Measurements from ENCODE around the gene PDCD4. TPM values are rescaled to one million over a fixed set of nuclear protein-coding genes. Genes with fewer than 3 reads are reported as not detected.

Gene PDCD4
- total RNA-seq (2021) (27.0 to 32.9 TPM (median 32.7 TPM) in 3 replicates), Bru-seq, nascent RNA (percentile 76 among the genes with signal in this experiment)
- long read RNA-seq, experiment 1, transcript PDCD4-201 (12 exons, 3,602 nt), result major isoform, 52 of 91 reads
- long read RNA-seq, experiment 1, partial matches to known transcripts, result 9 of 91 reads
- long read RNA-seq, experiment 1, other reads (novel, unspliced or antisense), result 28 of 91 reads
- long read RNA-seq, experiment 2, partial matches to known transcripts, result 7 of 23 reads
- long read RNA-seq, experiment 2, other reads (novel, unspliced or antisense), result 16 of 23 reads
- long read RNA-seq, experiment 3, transcript PDCD4-201 (12 exons, 3,602 nt), result major isoform, 16 of 22 reads
- long read RNA-seq, experiment 3, partial matches to known transcripts, result 1 of 22 reads
- long read RNA-seq, experiment 3, other reads (novel, unspliced or antisense), result 5 of 22 reads

GRCh38 chr10:110871298-110872084, at the start of gene PDCD4:
Gene PDCD4, plus strand, starts transcription at chr10:110871928. Its CDS starts 4,100 bp downstream, at chr10:110876028.
- H3K27ac Mint-ChIP-seq, result peak within 1 kb of the TSS; percentile 97
- H3K9me3 Mint-ChIP-seq, result no peaks in the 10 kb centered on the region
- peak within 1 kb of the TSS; percentile 82 for H3K4me3 Mint-ChIP-seq
- ChIA-PET CTCF (interaction anchor here (0.7 to 1.3 kb wide), 6 partner anchors 13 to 125 kb away, joined by 3 to 8 read pairs (median 3); partner anchors contain the start of genes BBIP1 and SHOC2), POLR2A (interaction anchor here (0.6 to 1.3 kb wide), 15 partner anchors 9 to 566 kb away, joined by 3 to 8 read pairs (median 4); partner anchors contain the start of genes BBIP1 and SHOC2)
- DNase-seq (ENCODE audit: low spot score) (peak; percentile 100), ATAC-seq (peak; percentile 86)
- peaks cover 30% of the 10 kb centered on the region for H3K4me1 Mint-ChIP-seq
- H3K27me3 Mint-ChIP-seq (ENCODE audit: low read depth), result no peaks in the 10 kb centered on the region
- no peaks in the 10 kb centered on the region for H3K36me3 Mint-ChIP-seq
- TF ChIP-seq MAX (CRISPR knock-in tag; IDR thresholded peaks at IDR 0.05), result peak; percentile 83; the same call in 1 of the 2 replicates
- peak; percentile 73; the same call in 1 of the 2 replicates for TF ChIP-seq NFE2L1 (CRISPR knock-in tag; IDR thresholded peaks at IDR 0.05)
- TF ChIP-seq, protein P1, sequence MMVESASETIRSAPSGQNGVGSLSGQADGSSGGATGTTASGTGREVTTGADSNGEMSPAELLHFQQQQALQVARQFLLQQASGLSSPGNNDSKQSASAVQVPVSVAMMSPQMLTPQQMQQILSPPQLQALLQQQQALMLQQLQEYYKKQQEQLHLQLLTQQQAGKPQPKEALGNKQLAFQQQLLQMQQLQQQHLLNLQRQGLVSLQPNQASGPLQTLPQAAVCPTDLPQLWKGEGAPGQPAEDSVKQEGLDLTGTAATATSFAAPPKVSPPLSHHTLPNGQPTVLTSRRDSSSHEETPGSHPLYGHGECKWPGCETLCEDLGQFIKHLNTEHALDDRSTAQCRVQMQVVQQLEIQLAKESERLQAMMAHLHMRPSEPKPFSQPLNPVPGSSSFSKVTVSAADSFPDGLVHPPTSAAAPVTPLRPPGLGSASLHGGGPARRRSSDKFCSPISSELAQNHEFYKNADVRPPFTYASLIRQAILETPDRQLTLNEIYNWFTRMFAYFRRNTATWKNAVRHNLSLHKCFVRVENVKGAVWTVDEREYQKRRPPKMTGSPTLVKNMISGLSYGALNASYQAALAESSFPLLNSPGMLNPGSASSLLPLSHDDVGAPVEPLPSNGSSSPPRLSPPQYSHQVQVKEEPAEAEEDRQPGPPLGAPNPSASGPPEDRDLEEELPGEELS (CRISPR knock-in tag; IDR thresholded peaks at IDR 0.05), result peak; percentile 43; the same call in 1 of the 2 replicates
- no peak for TF ChIP-seq SMAD4 (CRISPR knock-in tag; IDR thresholded peaks at IDR 0.05)
- 0 out of 2 replicates have a peak, but pooled peaks have one; percentile 35 for TF ChIP-seq TEAD1 (CRISPR knock-in tag; IDR thresholded peaks at IDR 0.05)
- TF ChIP-seq E2F5 (CRISPR knock-in tag; IDR thresholded peaks at IDR 0.05), result peak; percentile 81
- no peak for TF ChIP-seq CBFB (CRISPR knock-in tag; IDR thresholded peaks at IDR 0.05; ENCODE audit: low read depth)
- TF ChIP-seq ZNF138 (CRISPR knock-in tag; conservative IDR thresholded peaks at IDR 0.05), result no peak
- TF ChIP-seq USF1 (CRISPR knock-in tag; IDR thresholded peaks at IDR 0.05), result peak; percentile 31; the same call in 1 of the 2 replicates
- TF ChIP-seq, protein P2, sequence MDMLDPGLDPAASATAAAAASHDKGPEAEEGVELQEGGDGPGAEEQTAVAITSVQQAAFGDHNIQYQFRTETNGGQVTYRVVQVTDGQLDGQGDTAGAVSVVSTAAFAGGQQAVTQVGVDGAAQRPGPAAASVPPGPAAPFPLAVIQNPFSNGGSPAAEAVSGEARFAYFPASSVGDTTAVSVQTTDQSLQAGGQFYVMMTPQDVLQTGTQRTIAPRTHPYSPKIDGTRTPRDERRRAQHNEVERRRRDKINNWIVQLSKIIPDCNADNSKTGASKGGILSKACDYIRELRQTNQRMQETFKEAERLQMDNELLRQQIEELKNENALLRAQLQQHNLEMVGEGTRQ (CRISPR knock-in tag; IDR thresholded peaks at IDR 0.05), result peak; percentile 50; the same call in 1 of the 2 replicates
- TF ChIP-seq PRDM15 (CRISPR knock-in tag; IDR thresholded peaks at IDR 0.05), result peak; percentile 70
- TF ChIP-seq ETV6 (CRISPR knock-in tag; IDR thresholded peaks at IDR 0.05), result peak; percentile 54; the same call in 1 of the 2 replicates
- TF ChIP-seq, protein P3, sequence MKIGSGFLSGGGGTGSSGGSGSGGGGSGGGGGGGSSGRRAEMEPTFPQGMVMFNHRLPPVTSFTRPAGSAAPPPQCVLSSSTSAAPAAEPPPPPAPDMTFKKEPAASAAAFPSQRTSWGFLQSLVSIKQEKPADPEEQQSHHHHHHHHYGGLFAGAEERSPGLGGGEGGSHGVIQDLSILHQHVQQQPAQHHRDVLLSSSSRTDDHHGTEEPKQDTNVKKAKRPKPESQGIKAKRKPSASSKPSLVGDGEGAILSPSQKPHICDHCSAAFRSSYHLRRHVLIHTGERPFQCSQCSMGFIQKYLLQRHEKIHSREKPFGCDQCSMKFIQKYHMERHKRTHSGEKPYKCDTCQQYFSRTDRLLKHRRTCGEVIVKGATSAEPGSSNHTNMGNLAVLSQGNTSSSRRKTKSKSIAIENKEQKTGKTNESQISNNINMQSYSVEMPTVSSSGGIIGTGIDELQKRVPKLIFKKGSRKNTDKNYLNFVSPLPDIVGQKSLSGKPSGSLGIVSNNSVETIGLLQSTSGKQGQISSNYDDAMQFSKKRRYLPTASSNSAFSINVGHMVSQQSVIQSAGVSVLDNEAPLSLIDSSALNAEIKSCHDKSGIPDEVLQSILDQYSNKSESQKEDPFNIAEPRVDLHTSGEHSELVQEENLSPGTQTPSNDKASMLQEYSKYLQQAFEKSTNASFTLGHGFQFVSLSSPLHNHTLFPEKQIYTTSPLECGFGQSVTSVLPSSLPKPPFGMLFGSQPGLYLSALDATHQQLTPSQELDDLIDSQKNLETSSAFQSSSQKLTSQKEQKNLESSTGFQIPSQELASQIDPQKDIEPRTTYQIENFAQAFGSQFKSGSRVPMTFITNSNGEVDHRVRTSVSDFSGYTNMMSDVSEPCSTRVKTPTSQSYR (CRISPR knock-in tag; IDR thresholded peaks at IDR 0.05), result peak; percentile 81
- peak; percentile 50 for TF ChIP-seq NFYB (CRISPR knock-in tag; conservative IDR thresholded peaks at IDR 0.05; ENCODE audit: low read depth)

Data from WTC11 (cell line).